GM23338 (cell line): ENCODE results near the gene LMO2. TPM values are rescaled to one million over a fixed set of nuclear protein-coding genes. Genes with fewer than 3 reads are reported as not detected.

Source experiments
- ATAC-seq: fragments of 200-7000 bp; cut with Tn5 transposase; 3 replicates; pipeline ENCODE4 v1.9.1; 2020
- DNase-seq: peaks from one replicate; pipeline ENCODE4 v3.0.0-alpha.2; 2015; ENCODE audit warnings: low spot score
- H2AFZ ChIP-seq: fragments of 200-600 bp; sonication (generic); 2 replicates; pipeline ENCODE4 v1.8.0; 2016; ENCODE audit warnings: antibody characterized with exemption, mild to moderate bottlenecking, moderate library complexity
- H3F3A ChIP-seq: fragments of 200-600 bp; sonication (generic); replicated peaks from 2 replicates; pipeline ENCODE4 v1.8.0; 2017; ENCODE audit warnings: antibody characterized with exemption, mixed run types, low read depth
- H3K27ac ChIP-seq: fragments of 200-600 bp; sonication (generic); 2 replicates; pipeline ENCODE4 v1.6.1; 2016; ENCODE audit warnings: low read depth
- H3K27me3 ChIP-seq: fragments of 200-600 bp; sonication (generic); 2 replicates; pipeline ENCODE4 v1.8.0; 2016; ENCODE audit warnings: mild to moderate bottlenecking, mixed run types, moderate library complexity; ENCODE audit not compliant: insufficient read depth
- H3K36me3 ChIP-seq: fragments of 200-600 bp; sonication (generic); 2 replicates; pipeline ENCODE4 v1.8.0; 2016; ENCODE audit warnings: mild to moderate bottlenecking; ENCODE audit not compliant: insufficient read depth
- H3K4me1 ChIP-seq: fragments of 200-600 bp; sonication (generic); 2 replicates; pipeline ENCODE4 v1.8.0; 2016; ENCODE audit warnings: mild to moderate bottlenecking, moderate library complexity; ENCODE audit not compliant: insufficient read depth
- H3K4me2 ChIP-seq: fragments of 200-600 bp; sonication (generic); 2 replicates; pipeline ENCODE4 v1.7.1; 2017; ENCODE audit warnings: mixed run types
- H3K4me3 ChIP-seq: fragments of 200-600 bp; sonication (generic); 2 replicates; pipeline ENCODE4 v1.6.1; 2016; ENCODE audit warnings: mixed run types
- H3K79me2 ChIP-seq: fragments of 200-600 bp; sonication (generic); replicated peaks from 2 replicates; pipeline ENCODE4 v1.8.0; 2017; ENCODE audit warnings: mild to moderate bottlenecking; ENCODE audit not compliant: insufficient read depth
- H3K9me2 ChIP-seq: fragments of 200-600 bp; sonication (generic); 2 replicates; pipeline ENCODE4 v1.8.0; 2017; ENCODE audit not compliant: insufficient read depth
- H4K20me1 ChIP-seq: fragments of 200-600 bp; sonication (generic); replicated peaks from 2 replicates; pipeline ENCODE4 v1.8.0; 2017; ENCODE audit warnings: mild to moderate bottlenecking; ENCODE audit not compliant: insufficient read depth
- H3K27ac Mint-ChIP-seq: 2 replicates; pipeline ENCODE4 v1.8.0; 2020; ENCODE audit warnings: inconsistent platforms, mild to moderate bottlenecking, moderate library complexity, mixed read lengths
- H3K27me3 Mint-ChIP-seq: 3 replicates; pipeline ENCODE4 v1.8.0; 2022; ENCODE audit warnings: low read depth, mild to moderate bottlenecking, moderate library complexity, mixed read lengths, inconsistent platforms; ENCODE audit not compliant: insufficient read depth, poor library complexity
- H3K36me3 Mint-ChIP-seq: 3 replicates; pipeline ENCODE4 v1.8.0; 2021; ENCODE audit warnings: low read depth, mild to moderate bottlenecking, inconsistent platforms, moderate library complexity, mixed read lengths
- H3K4me1 Mint-ChIP-seq: 3 replicates; pipeline ENCODE4 v1.8.0; 2020; ENCODE audit warnings: mild to moderate bottlenecking, inconsistent platforms, mixed read lengths
- H3K4me3 Mint-ChIP-seq: 3 replicates; pipeline ENCODE4 v1.8.0; 2021; ENCODE audit warnings: moderate library complexity, mild to moderate bottlenecking, inconsistent platforms, mixed read lengths
- H3K9me3 Mint-ChIP-seq: 3 replicates; pipeline ENCODE4 v1.8.0; 2020; ENCODE audit warnings: moderate library complexity, mild to moderate bottlenecking, inconsistent platforms, mixed read lengths
- CREB1 ChIP-seq: fragments of 250-450 bp; sonication (Bioruptor Pico); IDR thresholded peaks from 2 replicates; pipeline ENCODE4 v1.5.0; 2020; ENCODE audit warnings: low read depth, mild to moderate bottlenecking, moderate library complexity
- EZH2 ChIP-seq: fragments of 200-600 bp; sonication (generic); IDR thresholded peaks from one replicate; pipeline ENCODE4 v1.8.0; 2017; ENCODE audit warnings: antibody characterized with exemption, mild to moderate bottlenecking, low read depth; ENCODE audit not compliant: unreplicated experiment
- EZH2phosphoT487 ChIP-seq: fragments of 200-600 bp; sonication (generic); IDR thresholded peaks from one replicate; pipeline ENCODE4 v1.8.1; 2018; ENCODE audit warnings: antibody characterized with exemption; ENCODE audit not compliant: unreplicated experiment
- JUNB ChIP-seq: IDR thresholded peaks from one replicate; pipeline ENCODE4 v1.6.1; 2016; ENCODE audit warnings: antibody characterized with exemption; ENCODE audit not compliant: unreplicated experiment
- STAT1 ChIP-seq: IDR thresholded peaks from one replicate; pipeline ENCODE4 v1.6.1; 2016; ENCODE audit warnings: antibody characterized with exemption; ENCODE audit not compliant: unreplicated experiment
- polyA plus RNA-seq: library from polyadenylated mRNA; unstranded; fragments of >200 nt; fragmentation: Nextera tagmentation; extraction: Ambion mirVana; gene quantifications from 2 replicates; pipeline ENCODE4 v1.2.1, GENCODE V29; 2016
- total RNA-seq: library from RNA; depleted of rRNA; stranded (reverse); fragments of >200 nt; shearing (Covaris generic); gene quantifications from 2 replicates; pipeline ENCODE4 v1.2.3, GENCODE V29; 2014
- TF ChIP-seq, protein P1 (sequence below): IDR thresholded peaks from 2 replicates; pipeline ENCODE4 v1.6.1; 2016; ENCODE audit warnings: antibody characterized with exemption
- TF ChIP-seq, protein P2 (sequence below), 2 experiments: fragments of 200-600 bp in 1 of 2; sonication (generic) in 1 of 2; conservative IDR thresholded peaks; 2 replicates each; pipeline versions ENCODE4 v1.5.1 to v1.6.1; 2016 to 2017; ENCODE audit warnings: antibody characterized with exemption in 2 of 2, low read depth in 2 of 2, mild to moderate bottlenecking in 2 of 2, moderate library complexity in 1 of 2

Gene LMO2
- total and polyA plus RNA-seq, 2 experiments from 2014 or later: 1.4 to 3.1 TPM

- H3K4me1 ChIP-seq: no peaks in the 10 kb centered on the region
- H3K27me3 ChIP-seq: no peaks in the 10 kb centered on the region
- no peak for TF ChIP-seq JUNB
- Mint-ChIP-seq H3K4me3 (no peak overlapping the region), H3K36me3 (no peaks in the 10 kb centered on the region), H3K4me1 (peaks cover 11% of the 10 kb centered on the region), H3K9me3 (no peaks in the 10 kb centered on the region), H3K27ac (no peak overlapping the region), H3K27me3 (peaks cover 2% of the 10 kb centered on the region)
- H3K36me3 ChIP-seq: no peaks in the 10 kb centered on the region
- no peaks in the 10 kb centered on the region for H4K20me1 ChIP-seq
- no peak overlapping the region for H3K4me2 ChIP-seq
- no peak for DNase-seq
- no peak overlapping the region for H3K4me3 ChIP-seq
- H3K9me2 ChIP-seq: no peaks in the 10 kb centered on the region
- no peak overlapping the region for H2AFZ ChIP-seq
- H3F3A ChIP-seq: no peaks in the 10 kb centered on the region
- H3K79me2 ChIP-seq: no peaks in the 10 kb centered on the region
- H3K27ac ChIP-seq: no peak overlapping the region
- ATAC-seq: no peak
These were observed 48.6 kb upstream of the LMO2 start for GRCh38 chr11:33940538-33940815.

DNA sequence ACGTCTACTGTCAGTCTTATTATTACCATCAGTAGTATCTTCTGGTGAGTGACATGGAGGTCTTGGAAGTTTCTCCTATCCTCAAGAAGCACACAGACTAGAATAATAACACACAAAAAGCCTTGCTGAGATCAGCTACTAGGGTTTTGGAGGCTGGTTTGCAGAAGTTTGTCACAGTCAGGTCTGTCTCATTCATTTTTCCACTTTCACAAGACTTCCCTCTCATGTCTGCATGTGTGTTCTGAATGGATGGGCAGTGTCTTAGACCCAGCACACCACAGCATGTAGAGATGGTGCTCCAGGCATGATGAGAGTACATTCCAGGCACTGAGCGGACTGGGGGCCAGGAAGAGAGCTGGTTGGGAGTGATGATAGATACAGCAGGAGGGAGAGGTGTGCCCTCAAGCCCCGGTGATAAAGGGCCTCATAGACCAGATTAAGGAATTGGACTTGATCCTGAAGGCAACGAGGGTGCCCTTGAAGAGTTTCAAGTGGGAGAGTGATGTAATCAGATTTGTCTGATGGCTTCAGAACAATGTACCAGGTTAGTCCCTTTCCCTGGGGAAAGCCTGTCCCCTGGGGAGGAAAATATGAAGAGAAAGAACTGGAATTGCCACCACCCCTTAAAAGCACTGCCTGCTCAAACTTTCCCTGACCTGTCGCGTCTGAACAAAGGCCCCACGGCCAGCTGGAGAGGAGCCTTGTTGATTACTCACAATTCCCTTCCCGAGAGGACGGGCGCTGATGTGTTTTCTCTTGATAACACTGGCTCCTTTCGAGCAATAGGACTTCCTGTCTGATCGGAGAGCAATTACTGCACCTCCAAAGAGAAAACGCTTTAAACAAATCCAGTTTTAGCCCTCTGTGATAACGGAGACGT, 45.1 kb upstream of the LMO2 start:
- Mint-ChIP-seq H3K4me3 (no peak overlapping the region), H3K36me3 (peaks cover 11% of the 10 kb centered on the region), H3K4me1 (peaks cover 11% of the 10 kb centered on the region; the same call in 2 of the 3 replicates), H3K27ac (no peak overlapping the region), H3K27me3 (peaks cover 5% of the 10 kb centered on the region), H3K9me3 (peaks cover 11% of the 10 kb centered on the region)
- Histone ChIP-seq H3K4me2 (no peak overlapping the region), H3K79me2 (no peaks in the 10 kb centered on the region), H2AFZ (peak overlapping the region; percentile 76), H3K4me3 (no peak overlapping the region), H4K20me1 (no peaks in the 10 kb centered on the region), H3K4me1 (no peaks in the 10 kb centered on the region), H3K27me3 (no peaks in the 10 kb centered on the region), H3K27ac (no peak overlapping the region), H3F3A (no peaks in the 10 kb centered on the region), H3K36me3 (no peaks in the 10 kb centered on the region), H3K9me2 (0 out of 2 replicates have a peak, but pooled peaks cover 6% of the 10 kb centered on the region)
- ATAC-seq (no peak), DNase-seq (no peak)
- no peak for TF ChIP-seq JUNB
- TF ChIP-seq STAT1: no peak
- TF ChIP-seq, protein P1, sequence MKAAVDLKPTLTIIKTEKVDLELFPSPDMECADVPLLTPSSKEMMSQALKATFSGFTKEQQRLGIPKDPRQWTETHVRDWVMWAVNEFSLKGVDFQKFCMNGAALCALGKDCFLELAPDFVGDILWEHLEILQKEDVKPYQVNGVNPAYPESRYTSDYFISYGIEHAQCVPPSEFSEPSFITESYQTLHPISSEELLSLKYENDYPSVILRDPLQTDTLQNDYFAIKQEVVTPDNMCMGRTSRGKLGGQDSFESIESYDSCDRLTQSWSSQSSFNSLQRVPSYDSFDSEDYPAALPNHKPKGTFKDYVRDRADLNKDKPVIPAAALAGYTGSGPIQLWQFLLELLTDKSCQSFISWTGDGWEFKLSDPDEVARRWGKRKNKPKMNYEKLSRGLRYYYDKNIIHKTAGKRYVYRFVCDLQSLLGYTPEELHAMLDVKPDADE: no peak

GRCh38 chr11:33935461-33936456, 43.9 kb upstream of the LMO2 start:
- Mint-ChIP-seq H3K27ac (no peak overlapping the region), H3K27me3 (peaks cover 6% of the 10 kb centered on the region), H3K9me3 (peaks cover 20% of the 10 kb centered on the region), H3K36me3 (peaks cover 17% of the 10 kb centered on the region), H3K4me3 (no peak overlapping the region), H3K4me1 (peaks cover 9% of the 10 kb centered on the region)
- no peaks in the 10 kb centered on the region for H3K36me3 ChIP-seq
- H3K27me3 ChIP-seq: no peaks in the 10 kb centered on the region
- DNase-seq (no peak), ATAC-seq (no peak; the same call in 2 of the 3 replicates)
- no peaks in the 10 kb centered on the region for H3F3A ChIP-seq
- H2AFZ ChIP-seq: peak overlapping the region; percentile 52; the same call in 1 of the 2 replicates
- H4K20me1 ChIP-seq: no peaks in the 10 kb centered on the region
- no peak overlapping the region for H3K4me2 ChIP-seq
- peaks cover 4% of the 10 kb centered on the region; the same call in 1 of the 2 replicates for H3K4me1 ChIP-seq
- no peaks in the 10 kb centered on the region for H3K79me2 ChIP-seq
- H3K4me3 ChIP-seq: no peak overlapping the region
- H3K9me2 ChIP-seq: 0 out of 2 replicates have a peak, but pooled peaks cover 6% of the 10 kb centered on the region
- H3K27ac ChIP-seq: no peak overlapping the region
- TF ChIP-seq JUNB: no peak
- no peak for TF ChIP-seq CREB1
- no peak for TF ChIP-seq EZH2
- TF ChIP-seq, protein P1: no peak
- no peak for TF ChIP-seq EZH2phosphoT487
- TF ChIP-seq, protein P2, sequence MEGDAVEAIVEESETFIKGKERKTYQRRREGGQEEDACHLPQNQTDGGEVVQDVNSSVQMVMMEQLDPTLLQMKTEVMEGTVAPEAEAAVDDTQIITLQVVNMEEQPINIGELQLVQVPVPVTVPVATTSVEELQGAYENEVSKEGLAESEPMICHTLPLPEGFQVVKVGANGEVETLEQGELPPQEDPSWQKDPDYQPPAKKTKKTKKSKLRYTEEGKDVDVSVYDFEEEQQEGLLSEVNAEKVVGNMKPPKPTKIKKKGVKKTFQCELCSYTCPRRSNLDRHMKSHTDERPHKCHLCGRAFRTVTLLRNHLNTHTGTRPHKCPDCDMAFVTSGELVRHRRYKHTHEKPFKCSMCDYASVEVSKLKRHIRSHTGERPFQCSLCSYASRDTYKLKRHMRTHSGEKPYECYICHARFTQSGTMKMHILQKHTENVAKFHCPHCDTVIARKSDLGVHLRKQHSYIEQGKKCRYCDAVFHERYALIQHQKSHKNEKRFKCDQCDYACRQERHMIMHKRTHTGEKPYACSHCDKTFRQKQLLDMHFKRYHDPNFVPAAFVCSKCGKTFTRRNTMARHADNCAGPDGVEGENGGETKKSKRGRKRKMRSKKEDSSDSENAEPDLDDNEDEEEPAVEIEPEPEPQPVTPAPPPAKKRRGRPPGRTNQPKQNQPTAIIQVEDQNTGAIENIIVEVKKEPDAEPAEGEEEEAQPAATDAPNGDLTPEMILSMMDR (conservative IDR thresholded peaks at IDR 0.05; ENCODE audit: low read depth in 2 of 2): no peak
- TF ChIP-seq STAT1: no peak
